ENCODE data around the gene NUTM1. TPM values are rescaled to one million over a fixed set of nuclear protein-coding genes. Genes with fewer than 3 reads are reported as not detected.

Gene NUTM1
- total and polyA plus RNA-seq, 2 experiments from 2014 or later = not detected

- DNase-seq = peak; percentile 96
- Histone ChIP-seq H3K4me3 (peak within 1 kb of the TSS; percentile 92), H2AFZ (peak within 1 kb of the TSS; percentile 96), H3F3A (ENCODE audit: insufficient read depth) (0 out of 2 replicates have a peak, but pooled peaks cover 6% of the 10 kb centered on the region), H3K9me2 (ENCODE audit: insufficient read depth) (no peaks in the 10 kb centered on the region), H3K27me3 (replicated peaks; ENCODE audit: insufficient read depth) (no peaks in the 10 kb centered on the region), H3K27ac (peak within 1 kb of the TSS; percentile 77), H3K9me3 (ENCODE audit: low read depth) (no peaks in the 10 kb centered on the region), H3K36me3 (ENCODE audit: low read depth) (no peaks in the 10 kb centered on the region), H3K4me1 (ENCODE audit: insufficient read depth) (no peaks in the 10 kb centered on the region; the same call in 1 of the 2 replicates), H3K9ac (peak within 1 kb of the TSS; percentile 85), H4K20me1 (ENCODE audit: insufficient read depth) (no peaks in the 10 kb centered on the region), H3K79me2 (ENCODE audit: insufficient read depth) (peaks cover 25% of the 10 kb centered on the region), H3K4me2 (ENCODE audit: unreplicated experiment) (peak within 1 kb of the TSS; percentile 91)
- in situ Hi-C loops (cut with MboI) = loop anchor here (25.0 kb wide), 3 partner anchors 145 to 255 kb away; partner anchors contain the start of genes EMC7, GOLGA8B and PGBD4
- TF ChIP-seq EZH2 (IDR thresholded peaks at IDR 0.05; ENCODE audit: insufficient read depth, poor library complexity, severe bottlenecking) (no peak), EZH2phosphoT487 (IDR thresholded peaks at IDR 0.05; ENCODE audit: insufficient read depth, low read depth) (no peak)
- WGBS, 2 experiments (ENCODE audit: low coverage in 1 of 2, low lambda C conversion rate in 2 of 2, missing lambda C conversion rate in 2 of 2) = 1% methylated on average over 50 to 56 of the region's 80 CpGs
Observed at GRCh38 chr15:34367101-34368081, 24.3 kb downstream of the NUTM1 start, which contains the start of gene LPCAT4. TSS of gene LPCAT4 (minus strand) at chr15:34367196. CDS start at chr15:34367100, 96 bp downstream.

- DNase-seq = no peak
- Histone ChIP-seq H3K4me3 (no peak overlapping the region), H3K36me3 (ENCODE audit: low read depth) (no peaks in the 10 kb centered on the region), H3K27ac (no peak overlapping the region), H3K4me2 (ENCODE audit: unreplicated experiment) (no peak overlapping the region), H4K20me1 (ENCODE audit: insufficient read depth) (no peaks in the 10 kb centered on the region), H3F3A (ENCODE audit: insufficient read depth) (0 out of 2 replicates have a peak, but pooled peaks cover 6% of the 10 kb centered on the region), H2AFZ (no peak overlapping the region), H3K27me3 (replicated peaks; ENCODE audit: insufficient read depth) (no peaks in the 10 kb centered on the region), H3K9me3 (ENCODE audit: low read depth) (no peaks in the 10 kb centered on the region), H3K4me1 (ENCODE audit: insufficient read depth) (no peaks in the 10 kb centered on the region; the same call in 1 of the 2 replicates), H3K79me2 (ENCODE audit: insufficient read depth) (peaks cover 20% of the 10 kb centered on the region), H3K9ac (no peak overlapping the region), H3K9me2 (ENCODE audit: insufficient read depth) (no peaks in the 10 kb centered on the region)
- in situ Hi-C loops (cut with MboI) = loop anchor here (10.0 to 25.0 kb wide), 4 partner anchors 75 to 258 kb away; partner anchors contain the start of genes EMC7, GOLGA8B and PGBD4
- WGBS, 2 experiments (ENCODE audit: low coverage in 1 of 2, low lambda C conversion rate in 2 of 2, missing lambda C conversion rate in 2 of 2) = 56 to 61% methylated on average over 2 of the region's 2 CpGs
- no peak for TF ChIP-seq EZH2 (IDR thresholded peaks at IDR 0.05; ENCODE audit: insufficient read depth, poor library complexity, severe bottlenecking)
- no peak for TF ChIP-seq EZH2phosphoT487 (IDR thresholded peaks at IDR 0.05; ENCODE audit: insufficient read depth, low read depth)
Observed at GRCh38 chr15:34370129-34370528, 27.0 kb downstream of the NUTM1 start.

GRCh38 chr15:34370643-34371042 lies 27.5 kb downstream of the NUTM1 start:
- 26% methylated on average over 2 of the region's 2 CpGs; no CpG with 5 or more reads in 1 of the 2 experiments for WGBS, 2 experiments (ENCODE audit: low coverage in 1 of 2, low lambda C conversion rate in 2 of 2, missing lambda C conversion rate in 2 of 2)
- Histone ChIP-seq H2AFZ (no peak overlapping the region), H3K9me2 (ENCODE audit: insufficient read depth) (no peaks in the 10 kb centered on the region), H3K36me3 (ENCODE audit: low read depth) (no peaks in the 10 kb centered on the region), H3K27ac (no peak overlapping the region), H3K4me3 (no peak overlapping the region), H3K27me3 (replicated peaks; ENCODE audit: insufficient read depth) (no peaks in the 10 kb centered on the region), H3K4me1 (ENCODE audit: insufficient read depth) (no peaks in the 10 kb centered on the region; the same call in 1 of the 2 replicates), H3K4me2 (ENCODE audit: unreplicated experiment) (no peak overlapping the region), H4K20me1 (ENCODE audit: insufficient read depth) (no peaks in the 10 kb centered on the region), H3F3A (ENCODE audit: insufficient read depth) (0 out of 2 replicates have a peak, but pooled peaks cover 6% of the 10 kb centered on the region), H3K9ac (no peak overlapping the region), H3K9me3 (ENCODE audit: low read depth) (no peaks in the 10 kb centered on the region), H3K79me2 (ENCODE audit: insufficient read depth) (peaks cover 15% of the 10 kb centered on the region)
- no peak for DNase-seq
- TF ChIP-seq EZH2 (IDR thresholded peaks at IDR 0.05; ENCODE audit: insufficient read depth, poor library complexity, severe bottlenecking) (no peak), EZH2phosphoT487 (IDR thresholded peaks at IDR 0.05; ENCODE audit: insufficient read depth, low read depth) (no peak)
- in situ Hi-C loops (cut with MboI) = loop anchor here (10.0 to 25.0 kb wide), 4 partner anchors 74 to 258 kb away; partner anchors contain the start of genes EMC7, GOLGA8B and PGBD4

GRCh38 chr15:34373951-34374350 lies 30.8 kb downstream of the NUTM1 start:
- no peak overlapping the region for H2AFZ ChIP-seq
- H3K36me3 ChIP-seq (ENCODE audit: low read depth) = no peaks in the 10 kb centered on the region
- no peak overlapping the region for H3K4me3 ChIP-seq
- H3K79me2 ChIP-seq (ENCODE audit: insufficient read depth) = no peaks in the 10 kb centered on the region
- WGBS, 2 experiments (ENCODE audit: low coverage in 1 of 2, low lambda C conversion rate in 2 of 2, missing lambda C conversion rate in 2 of 2) = 66 to 77% methylated on average over 7 to 8 of the region's 8 CpGs
- no peak for TF ChIP-seq EZH2 (IDR thresholded peaks at IDR 0.05; ENCODE audit: insufficient read depth, poor library complexity, severe bottlenecking)
- no peak for TF ChIP-seq EZH2phosphoT487 (IDR thresholded peaks at IDR 0.05; ENCODE audit: insufficient read depth, low read depth)
- no peaks in the 10 kb centered on the region for H3K27me3 ChIP-seq (replicated peaks; ENCODE audit: insufficient read depth)
- DNase-seq = no peak
- H3K9me2 ChIP-seq (ENCODE audit: insufficient read depth) = no peaks in the 10 kb centered on the region
- no peak overlapping the region for H3K27ac ChIP-seq
- H4K20me1 ChIP-seq (ENCODE audit: insufficient read depth) = no peaks in the 10 kb centered on the region
- no peaks in the 10 kb centered on the region for H3K9me3 ChIP-seq (ENCODE audit: low read depth)
- no peak overlapping the region for H3K9ac ChIP-seq
- H3F3A ChIP-seq (ENCODE audit: insufficient read depth) = no peaks in the 10 kb centered on the region
- H3K4me1 ChIP-seq (ENCODE audit: insufficient read depth) = no peaks in the 10 kb centered on the region
- in situ Hi-C loops (cut with MboI) = loop anchor here (10.0 to 25.0 kb wide), 4 partner anchors 71 to 262 kb away; partner anchors contain the start of genes EMC7, GOLGA8B and PGBD4
- no peak overlapping the region for H3K4me2 ChIP-seq (ENCODE audit: unreplicated experiment)

Measured in GM23248 (cell line).